H1 (cell line): Measurements from ENCODE around the gene KCTD16. TPM values are rescaled to one million over a fixed set of nuclear protein-coding genes. Genes with fewer than 3 reads are reported as not detected.

Experiments used
- CTBP2 ChIP-seq: IDR thresholded peaks from 2 replicates; pipeline ENCODE4 v1.7.0; 2011; ENCODE audit warnings: borderline replicate concordance, mild to moderate bottlenecking, moderate library complexity, mixed read lengths, low read length; ENCODE audit not compliant: insufficient read depth, insufficient read length
- HDAC2 ChIP-seq, 2 experiments: fragments of 300-600 bp in 1 of 2; sonication (generic) in 1 of 2; IDR thresholded peaks; 2 replicates each; pipeline ENCODE4 v1.6.1; 2011 to 2012; ENCODE audit warnings: low read depth in 2 of 2, low read length in 2 of 2, mild to moderate bottlenecking in 2 of 2, moderate library complexity in 2 of 2, borderline replicate concordance in 1 of 2, inconsistent platforms in 1 of 2
- RNF2 ChIP-seq: fragments of 200-900, 300-1000 bp; sonication (generic); IDR thresholded peaks from 2 replicates; pipeline ENCODE4 v1.7.1; 2016; ENCODE audit warnings: borderline replicate concordance, low read depth, mild to moderate bottlenecking, antibody characterized with exemption, low read length; ENCODE audit not compliant: poor library complexity, severe bottlenecking; ENCODE audit errors: missing control alignments
- polyA plus RNA-seq, 7 experiments: library from polyadenylated mRNA; depleted of rRNA in 3 of 7; stranded (reverse) in 5 of 7; unstranded in 2 of 7; fragments of >200 nt in 5 of 7; fragments of 200-250 nt in 2 of 7; gene quantifications; 1 replicate in 5 of 7; 2 replicates in 1 of 7; 4 replicates in 1 of 7; pipeline versions ENCODE4 v1.2.1 to v1.2.3, GENCODE V29; 2011 to 2013; ENCODE audit warnings: missing spikeins in 2 of 7, mixed read lengths in 2 of 7
- total RNA-seq: library from RNA; stranded (reverse); fragmentation: NEBNext Ultra II Directional; extraction: Animal tissue kit (Norgen Biotek cat#: 25700); gene quantifications from 2 replicates; pipeline ENCODE4 v1.2.1, GENCODE V29; 2021
- TF ChIP-seq, protein P1 (sequence below): fragments of 300-600 bp; sonication (generic); IDR thresholded peaks from 2 replicates; pipeline ENCODE4 v1.7.1; 2012; ENCODE audit warnings: low read length, moderate library complexity, mild to moderate bottlenecking, inconsistent platforms; ENCODE audit not compliant: insufficient replicate concordance
- TF ChIP-seq, protein P2 (sequence below): IDR thresholded peaks from 2 replicates; pipeline ENCODE4 v1.6.1; 2012; ENCODE audit warnings: inconsistent platforms
- TF ChIP-seq, protein P3 (sequence below): IDR thresholded peaks from 2 replicates; pipeline ENCODE4 v1.6.1; 2012; ENCODE audit warnings: low read length, inconsistent platforms

KCTD16 gene
- total and polyA plus RNA-seq, 2 of the 8 experiments (the other 6 are each of a cell fraction or from before 2014, with no cell fraction given), result 0.03 to 0.24 TPM

DNA sequence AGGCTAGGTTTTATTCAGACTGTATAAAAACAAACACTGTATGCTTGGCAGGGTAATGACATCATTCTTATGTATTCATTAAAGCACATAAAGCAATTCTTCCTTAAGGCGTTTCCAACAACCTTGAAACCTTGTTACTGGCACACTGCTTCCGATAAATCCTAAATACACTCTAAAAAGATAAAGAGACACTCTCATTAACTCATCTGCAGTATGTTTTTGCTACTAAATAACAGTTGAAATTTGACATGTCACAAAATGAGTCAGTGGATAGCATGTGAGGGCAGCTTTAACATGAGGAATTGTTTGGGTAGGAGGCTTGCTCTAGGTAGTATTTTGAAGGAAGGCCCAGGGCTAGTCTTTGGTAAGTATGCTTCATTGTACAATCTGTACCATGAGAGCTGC, 13.9 kb upstream of the KCTD16 start (continued):
- TF ChIP-seq, protein P1, sequence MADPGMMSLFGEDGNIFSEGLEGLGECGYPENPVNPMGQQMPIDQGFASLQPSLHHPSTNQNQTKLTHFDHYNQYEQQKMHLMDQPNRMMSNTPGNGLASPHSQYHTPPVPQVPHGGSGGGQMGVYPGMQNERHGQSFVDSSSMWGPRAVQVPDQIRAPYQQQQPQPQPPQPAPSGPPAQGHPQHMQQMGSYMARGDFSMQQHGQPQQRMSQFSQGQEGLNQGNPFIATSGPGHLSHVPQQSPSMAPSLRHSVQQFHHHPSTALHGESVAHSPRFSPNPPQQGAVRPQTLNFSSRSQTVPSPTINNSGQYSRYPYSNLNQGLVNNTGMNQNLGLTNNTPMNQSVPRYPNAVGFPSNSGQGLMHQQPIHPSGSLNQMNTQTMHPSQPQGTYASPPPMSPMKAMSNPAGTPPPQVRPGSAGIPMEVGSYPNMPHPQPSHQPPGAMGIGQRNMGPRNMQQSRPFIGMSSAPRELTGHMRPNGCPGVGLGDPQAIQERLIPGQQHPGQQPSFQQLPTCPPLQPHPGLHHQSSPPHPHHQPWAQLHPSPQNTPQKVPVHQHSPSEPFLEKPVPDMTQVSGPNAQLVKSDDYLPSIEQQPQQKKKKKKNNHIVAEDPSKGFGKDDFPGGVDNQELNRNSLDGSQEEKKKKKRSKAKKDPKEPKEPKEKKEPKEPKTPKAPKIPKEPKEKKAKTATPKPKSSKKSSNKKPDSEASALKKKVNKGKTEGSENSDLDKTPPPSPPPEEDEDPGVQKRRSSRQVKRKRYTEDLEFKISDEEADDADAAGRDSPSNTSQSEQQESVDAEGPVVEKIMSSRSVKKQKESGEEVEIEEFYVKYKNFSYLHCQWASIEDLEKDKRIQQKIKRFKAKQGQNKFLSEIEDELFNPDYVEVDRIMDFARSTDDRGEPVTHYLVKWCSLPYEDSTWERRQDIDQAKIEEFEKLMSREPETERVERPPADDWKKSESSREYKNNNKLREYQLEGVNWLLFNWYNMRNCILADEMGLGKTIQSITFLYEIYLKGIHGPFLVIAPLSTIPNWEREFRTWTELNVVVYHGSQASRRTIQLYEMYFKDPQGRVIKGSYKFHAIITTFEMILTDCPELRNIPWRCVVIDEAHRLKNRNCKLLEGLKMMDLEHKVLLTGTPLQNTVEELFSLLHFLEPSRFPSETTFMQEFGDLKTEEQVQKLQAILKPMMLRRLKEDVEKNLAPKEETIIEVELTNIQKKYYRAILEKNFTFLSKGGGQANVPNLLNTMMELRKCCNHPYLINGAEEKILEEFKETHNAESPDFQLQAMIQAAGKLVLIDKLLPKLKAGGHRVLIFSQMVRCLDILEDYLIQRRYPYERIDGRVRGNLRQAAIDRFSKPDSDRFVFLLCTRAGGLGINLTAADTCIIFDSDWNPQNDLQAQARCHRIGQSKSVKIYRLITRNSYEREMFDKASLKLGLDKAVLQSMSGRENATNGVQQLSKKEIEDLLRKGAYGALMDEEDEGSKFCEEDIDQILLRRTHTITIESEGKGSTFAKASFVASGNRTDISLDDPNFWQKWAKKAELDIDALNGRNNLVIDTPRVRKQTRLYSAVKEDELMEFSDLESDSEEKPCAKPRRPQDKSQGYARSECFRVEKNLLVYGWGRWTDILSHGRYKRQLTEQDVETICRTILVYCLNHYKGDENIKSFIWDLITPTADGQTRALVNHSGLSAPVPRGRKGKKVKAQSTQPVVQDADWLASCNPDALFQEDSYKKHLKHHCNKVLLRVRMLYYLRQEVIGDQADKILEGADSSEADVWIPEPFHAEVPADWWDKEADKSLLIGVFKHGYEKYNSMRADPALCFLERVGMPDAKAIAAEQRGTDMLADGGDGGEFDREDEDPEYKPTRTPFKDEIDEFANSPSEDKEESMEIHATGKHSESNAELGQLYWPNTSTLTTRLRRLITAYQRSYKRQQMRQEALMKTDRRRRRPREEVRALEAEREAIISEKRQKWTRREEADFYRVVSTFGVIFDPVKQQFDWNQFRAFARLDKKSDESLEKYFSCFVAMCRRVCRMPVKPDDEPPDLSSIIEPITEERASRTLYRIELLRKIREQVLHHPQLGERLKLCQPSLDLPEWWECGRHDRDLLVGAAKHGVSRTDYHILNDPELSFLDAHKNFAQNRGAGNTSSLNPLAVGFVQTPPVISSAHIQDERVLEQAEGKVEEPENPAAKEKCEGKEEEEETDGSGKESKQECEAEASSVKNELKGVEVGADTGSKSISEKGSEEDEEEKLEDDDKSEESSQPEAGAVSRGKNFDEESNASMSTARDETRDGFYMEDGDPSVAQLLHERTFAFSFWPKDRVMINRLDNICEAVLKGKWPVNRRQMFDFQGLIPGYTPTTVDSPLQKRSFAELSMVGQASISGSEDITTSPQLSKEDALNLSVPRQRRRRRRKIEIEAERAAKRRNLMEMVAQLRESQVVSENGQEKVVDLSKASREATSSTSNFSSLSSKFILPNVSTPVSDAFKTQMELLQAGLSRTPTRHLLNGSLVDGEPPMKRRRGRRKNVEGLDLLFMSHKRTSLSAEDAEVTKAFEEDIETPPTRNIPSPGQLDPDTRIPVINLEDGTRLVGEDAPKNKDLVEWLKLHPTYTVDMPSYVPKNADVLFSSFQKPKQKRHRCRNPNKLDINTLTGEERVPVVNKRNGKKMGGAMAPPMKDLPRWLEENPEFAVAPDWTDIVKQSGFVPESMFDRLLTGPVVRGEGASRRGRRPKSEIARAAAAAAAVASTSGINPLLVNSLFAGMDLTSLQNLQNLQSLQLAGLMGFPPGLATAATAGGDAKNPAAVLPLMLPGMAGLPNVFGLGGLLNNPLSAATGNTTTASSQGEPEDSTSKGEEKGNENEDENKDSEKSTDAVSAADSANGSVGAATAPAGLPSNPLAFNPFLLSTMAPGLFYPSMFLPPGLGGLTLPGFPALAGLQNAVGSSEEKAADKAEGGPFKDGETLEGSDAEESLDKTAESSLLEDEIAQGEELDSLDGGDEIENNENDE, result no peak
- TF ChIP-seq RNF2 (no peak), CTBP2 (no peak), HDAC2 (IDR thresholded peaks at IDR 0.05; ENCODE audit: borderline replicate concordance in 1 of 2, low read depth in 2 of 2, low read length in 2 of 2) (no peak)
- TF ChIP-seq, protein P2, sequence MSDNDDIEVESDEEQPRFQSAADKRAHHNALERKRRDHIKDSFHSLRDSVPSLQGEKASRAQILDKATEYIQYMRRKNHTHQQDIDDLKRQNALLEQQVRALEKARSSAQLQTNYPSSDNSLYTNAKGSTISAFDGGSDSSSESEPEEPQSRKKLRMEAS, result no peak
- TF ChIP-seq, protein P3, sequence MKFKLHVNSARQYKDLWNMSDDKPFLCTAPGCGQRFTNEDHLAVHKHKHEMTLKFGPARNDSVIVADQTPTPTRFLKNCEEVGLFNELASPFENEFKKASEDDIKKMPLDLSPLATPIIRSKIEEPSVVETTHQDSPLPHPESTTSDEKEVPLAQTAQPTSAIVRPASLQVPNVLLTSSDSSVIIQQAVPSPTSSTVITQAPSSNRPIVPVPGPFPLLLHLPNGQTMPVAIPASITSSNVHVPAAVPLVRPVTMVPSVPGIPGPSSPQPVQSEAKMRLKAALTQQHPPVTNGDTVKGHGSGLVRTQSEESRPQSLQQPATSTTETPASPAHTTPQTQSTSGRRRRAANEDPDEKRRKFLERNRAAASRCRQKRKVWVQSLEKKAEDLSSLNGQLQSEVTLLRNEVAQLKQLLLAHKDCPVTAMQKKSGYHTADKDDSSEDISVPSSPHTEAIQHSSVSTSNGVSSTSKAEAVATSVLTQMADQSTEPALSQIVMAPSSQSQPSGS, result no peak
